Measurements from ENCODE around the gene MAST4. TPM values are rescaled to one million over a fixed set of nuclear protein-coding genes. Genes with fewer than 3 reads are reported as not detected.

Gene MAST4
- total and polyA plus RNA-seq, 2 of the 8 experiments (the other 6 are each of a cell fraction or from before 2014, with no cell fraction given) = 1.5 to 2.6 TPM

GRCh38 chr5:67181648-67182221 is 585.5 kb downstream of the MAST4 start (continued):
- TF ChIP-seq TEAD4 (IDR thresholded peaks at IDR 0.05; ENCODE audit: low read depth, low read length) (no peak), GTF2F1 (IDR thresholded peaks at IDR 0.05; ENCODE audit: borderline replicate concordance, low read depth, low read length) (no peak), KDM1A (IDR thresholded peaks at IDR 0.05; ENCODE audit: borderline replicate concordance, low read length) (no peak), TBP (IDR thresholded peaks at IDR 0.05; ENCODE audit: low read depth, low read length) (no peak), ATF2 (IDR thresholded peaks at IDR 0.05; ENCODE audit: low read length) (no peak), EP300 (IDR thresholded peaks at IDR 0.05; ENCODE audit: borderline replicate concordance in 1 of 2, low read depth in 2 of 2, low read length in 2 of 2) (no peak), BCL11A (IDR thresholded peaks at IDR 0.05; ENCODE audit: low read depth in 2 of 2, low read length in 2 of 2) (no peak), NANOG (IDR thresholded peaks at IDR 0.05; ENCODE audit: insufficient read depth, low read depth, low read length, poor library complexity, severe bottlenecking) (no peak)

Measured in H1 (cell line).